Astrocyte (in vitro differentiated cells and primary cell): ENCODE results near the gene RAB3IL1. TPM values are rescaled to one million over a fixed set of nuclear protein-coding genes. Genes with fewer than 3 reads are reported as not detected.

ENCODE experiments used
- DNase-seq: peaks from one replicate; pipeline ENCODE4 v3.0.0-alpha.2; 2010; ENCODE audit warnings: low read depth
- FAIRE-seq: peaks from 2 replicates; lab custom pipeline; 2011; peaks lifted over from hg19 to GRCh38; lab: Jason Lieb, UNC
- H2AFZ ChIP-seq: 2 replicates; pipeline ENCODE4 v1.6.0; 2012; ENCODE audit warnings: low read depth, low read length, inconsistent platforms
- H3K27ac ChIP-seq: 2 replicates; pipeline ENCODE4 v1.5.1; 2011; ENCODE audit warnings: low read depth, low read length, inconsistent platforms
- H3K27me3 ChIP-seq: 2 replicates; pipeline ENCODE4 v1.6.0; 2011; ENCODE audit warnings: low read length, inconsistent platforms; ENCODE audit not compliant: insufficient read depth
- H3K36me3 ChIP-seq: 2 replicates; pipeline ENCODE4 v1.5.1; 2011; ENCODE audit warnings: low read length, inconsistent platforms; ENCODE audit not compliant: insufficient read depth
- H3K4me1 ChIP-seq: 2 replicates; pipeline ENCODE4 v1.5.1; 2011; ENCODE audit warnings: low read length, inconsistent platforms; ENCODE audit not compliant: insufficient read depth
- H3K4me2 ChIP-seq: 2 replicates; pipeline ENCODE4 v1.6.0; 2012; ENCODE audit warnings: low read length, inconsistent platforms
- H3K4me3 ChIP-seq: 2 replicates; pipeline ENCODE4 v1.5.1; 2011; ENCODE audit warnings: low read depth, mild to moderate bottlenecking, low read length, inconsistent platforms; ENCODE audit not compliant: insufficient read depth
- H3K79me2 ChIP-seq: 2 replicates; pipeline ENCODE4 v1.6.0; 2012; ENCODE audit warnings: mild to moderate bottlenecking, low read length, inconsistent platforms; ENCODE audit not compliant: insufficient read depth
- H3K9ac ChIP-seq: 2 replicates; pipeline ENCODE4 v1.6.0; 2012; ENCODE audit warnings: mild to moderate bottlenecking, low read length, inconsistent platforms
- H3K9me3 ChIP-seq: 2 replicates; pipeline ENCODE4 v1.5.1; 2012; ENCODE audit warnings: low read depth, mild to moderate bottlenecking, low read length, inconsistent platforms; ENCODE audit not compliant: insufficient read depth
- H4K20me1 ChIP-seq: 2 replicates; pipeline ENCODE4 v1.6.0; 2012; ENCODE audit warnings: low read length, inconsistent platforms; ENCODE audit not compliant: insufficient read depth
- H3K27ac Mint-ChIP-seq: one replicate; pipeline ENCODE4 v1.8.0; 2021; ENCODE audit warnings: mild to moderate bottlenecking, mixed read lengths; ENCODE audit not compliant: unreplicated experiment
- H3K27me3 Mint-ChIP-seq: one replicate; pipeline ENCODE4 v1.8.0; 2021; ENCODE audit warnings: low read depth, mixed read lengths; ENCODE audit not compliant: unreplicated experiment
- H3K36me3 Mint-ChIP-seq: one replicate; pipeline ENCODE4 v1.8.0; 2021; ENCODE audit warnings: low read depth, mixed read lengths; ENCODE audit not compliant: unreplicated experiment
- H3K4me1 Mint-ChIP-seq: one replicate; pipeline ENCODE4 v1.8.0; 2021; ENCODE audit warnings: low read depth, mixed read lengths; ENCODE audit not compliant: unreplicated experiment
- H3K4me3 Mint-ChIP-seq: one replicate; pipeline ENCODE4 v1.8.0; 2021; ENCODE audit warnings: mild to moderate bottlenecking, moderate library complexity, mixed read lengths; ENCODE audit not compliant: unreplicated experiment
- H3K9me3 Mint-ChIP-seq: one replicate; pipeline ENCODE4 v1.8.0; 2021; ENCODE audit warnings: mild to moderate bottlenecking, mixed read lengths; ENCODE audit not compliant: unreplicated experiment
- CTCF ChIP-seq: IDR thresholded peaks from 2 replicates; pipeline ENCODE4 v1.5.1; 2011; ENCODE audit warnings: low read depth, mild to moderate bottlenecking, inconsistent platforms, low read length, moderate library complexity; ENCODE audit not compliant: insufficient read depth
- EZH2 ChIP-seq: IDR thresholded peaks from 2 replicates; pipeline ENCODE4 v1.6.1; 2012; ENCODE audit warnings: mild to moderate bottlenecking, low read length, inconsistent platforms; ENCODE audit not compliant: insufficient read depth
- total RNA-seq: library from RNA; stranded (reverse); gene quantifications from 2 replicates; pipeline ENCODE4 v1.2.1, GENCODE V29; 2021

Gene RAB3IL1
- total RNA-seq, 1 donor from 2014 or later, result 0.91 TPM

- peaks cover 33% of the 10 kb centered on the region for H3K79me2 ChIP-seq
- peak overlapping the region; percentile 74 for H2AFZ ChIP-seq
- Mint-ChIP-seq H3K36me3 (peaks cover 9% of the 10 kb centered on the region), H3K4me3 (peak overlapping the region; percentile 87), H3K9me3 (no peaks in the 10 kb centered on the region), H3K27me3 (peaks cover 3% of the 10 kb centered on the region), H3K4me1 (peaks cover 6% of the 10 kb centered on the region), H3K27ac (peak overlapping the region; percentile 66)
- peak overlapping the region; percentile 70 for H3K9ac ChIP-seq
- no peak for TF ChIP-seq CTCF
- no peak for TF ChIP-seq EZH2
- H3K27ac ChIP-seq, result peak overlapping the region; percentile 12
- H4K20me1 ChIP-seq, result peaks cover 10% of the 10 kb centered on the region
- no peaks in the 10 kb centered on the region for H3K9me3 ChIP-seq
- peak overlapping the region; percentile 66 for H3K4me3 ChIP-seq
- peak; percentile 72 for DNase-seq
- H3K27me3 ChIP-seq, result no peaks in the 10 kb centered on the region
- H3K4me1 ChIP-seq, result peaks cover 27% of the 10 kb centered on the region
- H3K4me2 ChIP-seq, result peak overlapping the region; percentile 98
- H3K36me3 ChIP-seq, result no peaks in the 10 kb centered on the region
- no peak for FAIRE-seq
Observed at GRCh38 chr11:61890529-61891330, 26.6 kb downstream of the RAB3IL1 start.

GRCh38 chr11:61889831-61890230, 27.5 kb downstream of the RAB3IL1 start:
- no peak overlapping the region for H3K4me3 ChIP-seq
- H3K9me3 ChIP-seq, result no peaks in the 10 kb centered on the region
- FAIRE-seq (no peak), DNase-seq (no peak)
- H3K4me1 ChIP-seq, result peaks cover 27% of the 10 kb centered on the region
- TF ChIP-seq CTCF, result no peak
- TF ChIP-seq EZH2, result no peak
- H2AFZ ChIP-seq, result no peak overlapping the region
- H3K9me3 Mint-ChIP-seq, result no peaks in the 10 kb centered on the region
- H3K4me1 Mint-ChIP-seq, result peaks cover 6% of the 10 kb centered on the region
- H3K27ac Mint-ChIP-seq, result no peak overlapping the region
- peaks cover 19% of the 10 kb centered on the region for H4K20me1 ChIP-seq
- H3K4me2 ChIP-seq, result peak overlapping the region; percentile 98
- no peaks in the 10 kb centered on the region for H3K36me3 ChIP-seq
- H3K4me3 Mint-ChIP-seq, result peak overlapping the region; percentile 87
- peaks cover 13% of the 10 kb centered on the region for H3K36me3 Mint-ChIP-seq
- H3K9ac ChIP-seq, result no peak overlapping the region
- no peaks in the 10 kb centered on the region for H3K27me3 ChIP-seq
- no peaks in the 10 kb centered on the region for H3K27me3 Mint-ChIP-seq
- H3K27ac ChIP-seq, result no peak overlapping the region
- H3K79me2 ChIP-seq, result peaks cover 40% of the 10 kb centered on the region

GRCh38 chr11:61888590-61888989, 28.8 kb downstream of the RAB3IL1 start:
- Histone ChIP-seq H3K9me3 (no peaks in the 10 kb centered on the region), H3K4me2 (peak overlapping the region; percentile 45), H3K36me3 (no peaks in the 10 kb centered on the region), H3K4me1 (peaks cover 27% of the 10 kb centered on the region), H4K20me1 (peaks cover 30% of the 10 kb centered on the region), H3K9ac (no peak overlapping the region), H3K27ac (peak overlapping the region; percentile 40), H3K27me3 (no peaks in the 10 kb centered on the region), H2AFZ (no peak overlapping the region), H3K79me2 (peaks cover 47% of the 10 kb centered on the region), H3K4me3 (no peak overlapping the region)
- TF ChIP-seq CTCF, result no peak
- no peak for TF ChIP-seq EZH2
- H3K4me3 Mint-ChIP-seq, result no peak overlapping the region
- FAIRE-seq, result no peak
- H3K36me3 Mint-ChIP-seq, result peaks cover 13% of the 10 kb centered on the region
- H3K9me3 Mint-ChIP-seq, result no peaks in the 10 kb centered on the region
- no peak for DNase-seq
- peaks cover 3% of the 10 kb centered on the region for H3K27me3 Mint-ChIP-seq
- H3K27ac Mint-ChIP-seq, result no peak overlapping the region
- peaks cover 6% of the 10 kb centered on the region for H3K4me1 Mint-ChIP-seq
